SH-SY5Y (cell line): ENCODE measurements around the gene RAPGEF1.

Experiments
- GATA2 ChIP-seq: IDR thresholded peaks from 2 replicates; pipeline ENCODE4 v1.6.1; 2011; ENCODE audit warnings: mild to moderate bottlenecking, low read depth, low read length
- GATA3 ChIP-seq: IDR thresholded peaks from 2 replicates; pipeline ENCODE4 v1.6.1; 2011; ENCODE audit warnings: low read depth, mild to moderate bottlenecking, low read length, moderate library complexity

Gene RAPGEF1

GRCh38 chr9:131562032-131562959 is 177.6 kb downstream of the RAPGEF1 start:
- TF ChIP-seq GATA3 (no peak), GATA2 (no peak)

- TF ChIP-seq GATA2 (no peak), GATA3 (no peak)
Measured at GRCh38 chr9:131559421-131560000, 180.4 kb downstream of the RAPGEF1 start.

GRCh38 chr9:131557855-131558548 is 181.9 kb downstream of the RAPGEF1 start:
- TF ChIP-seq GATA3 (no peak), GATA2 (no peak)

- TF ChIP-seq GATA3: no peak
- no peak for TF ChIP-seq GATA2
Measured at GRCh38 chr9:131555841-131556673, 183.8 kb downstream of the RAPGEF1 start.

GRCh38 chr9:131554843-131555351 is 185.0 kb downstream of the RAPGEF1 start:
- no peak for TF ChIP-seq GATA2
- TF ChIP-seq GATA3: no peak

GRCh38 chr9:131554087-131554842 is 185.6 kb downstream of the RAPGEF1 start:
- TF ChIP-seq GATA3 (no peak), GATA2 (no peak)

GRCh38 chr9:131552030-131552429 is 187.8 kb downstream of the RAPGEF1 start:
- no peak for TF ChIP-seq GATA2
- TF ChIP-seq GATA3: no peak

- TF ChIP-seq GATA3: no peak; the same call in 1 of the 2 replicates
- TF ChIP-seq GATA2: peak; percentile 88
Measured at GRCh38 chr9:131546336-131547084, 193.4 kb downstream of the RAPGEF1 start.

- no peak for TF ChIP-seq GATA2
- no peak for TF ChIP-seq GATA3
Measured at GRCh38 chr9:131545786-131546335, 194.0 kb downstream of the RAPGEF1 start.

GRCh38 chr9:131545003-131545785 is 194.7 kb downstream of the RAPGEF1 start, which contains the start of gene PRRT1B:
Gene PRRT1B, plus strand, starts transcription at chr9:131545523. Its CDS starts 93 bp downstream, at chr9:131545616.
- TF ChIP-seq GATA3 (no peak), GATA2 (no peak)

- no peak for TF ChIP-seq GATA3
- no peak for TF ChIP-seq GATA2
Measured at GRCh38 chr9:131543141-131543540, 196.7 kb downstream of the RAPGEF1 start.
